Smooth muscle cell (in vitro differentiated cells): ENCODE data around the gene MAFB. TPM values are rescaled to one million over a fixed set of nuclear protein-coding genes. Genes with fewer than 3 reads are reported as not detected.

Source experiments
- DNase-seq: peaks from one replicate; lab custom pipeline; 2025; ENCODE audit not compliant: unreplicated experiment; lab: John Stamatoyannopoulos, UW
- H2AFZ ChIP-seq: fragments of 200-600 bp; sonication (generic); 2 replicates; pipeline ENCODE4 v1.6.0; 2016; ENCODE audit warnings: antibody characterized with exemption, low read depth, mild to moderate bottlenecking
- H3F3A ChIP-seq: fragments of 200-600 bp; sonication (generic); 2 replicates; pipeline ENCODE4 v1.6.0; 2017; ENCODE audit warnings: antibody characterized with exemption, low read depth
- H3K27ac ChIP-seq: fragments of 200-600 bp; sonication (generic); 2 replicates; pipeline ENCODE4 v1.5.1; 2016; ENCODE audit warnings: low read depth, mild to moderate bottlenecking
- H3K27me3 ChIP-seq: fragments of 200-600 bp; sonication (generic); 2 replicates; pipeline ENCODE4 v1.6.1; 2016; ENCODE audit warnings: low read depth, mild to moderate bottlenecking
- H3K36me3 ChIP-seq: fragments of 200-600 bp; sonication (generic); 2 replicates; pipeline ENCODE4 v1.5.1; 2016; ENCODE audit warnings: low read depth
- H3K4me1 ChIP-seq: fragments of 200-600 bp; sonication (generic); 2 replicates; pipeline ENCODE4 v1.5.1; 2016; ENCODE audit warnings: low read depth
- H3K4me2 ChIP-seq: fragments of 200-600 bp; sonication (generic); 2 replicates; pipeline ENCODE4 v1.6.0; 2016; ENCODE audit warnings: mild to moderate bottlenecking
- H3K4me3 ChIP-seq: fragments of 200-600 bp; sonication (generic); 2 replicates; pipeline ENCODE4 v1.5.1; 2016; ENCODE audit warnings: mild to moderate bottlenecking
- H3K79me2 ChIP-seq: fragments of 200-600 bp; sonication (generic); 2 replicates; pipeline ENCODE4 v1.6.0; 2016; ENCODE audit warnings: low read depth, mild to moderate bottlenecking
- H3K9ac ChIP-seq: fragments of 200-600 bp; sonication (generic); 2 replicates; pipeline ENCODE4 v1.6.0; 2016; ENCODE audit warnings: low read depth
- H3K9me3 ChIP-seq: fragments of 200-600 bp; sonication (generic); replicated peaks from 2 replicates; pipeline ENCODE4 v1.5.1; 2016; ENCODE audit warnings: low read depth
- H4K20me1 ChIP-seq: fragments of 200-600 bp; sonication (generic); 2 replicates; pipeline ENCODE4 v1.6.0; 2016; ENCODE audit warnings: low read depth
- CTCF ChIP-seq: fragments of 200-600 bp; sonication (generic); IDR thresholded peaks from 2 replicates; pipeline ENCODE4 v1.5.1; 2017; ENCODE audit warnings: borderline replicate concordance, mild to moderate bottlenecking, antibody characterized with exemption; ENCODE audit not compliant: insufficient read depth, poor library complexity, severe bottlenecking
- WGBS: methylation state at CpG from one replicate; pipeline ENCODE4 v1.1.7; 2016; ENCODE audit warnings: low lambda C conversion rate; 5-methylcytosine and 5-hydroxymethylcytosine counted together
- polyA plus RNA-seq: library from polyadenylated mRNA; unstranded; fragments of >200 nt; fragmentation: Nextera tagmentation; extraction: Ambion mirVana; gene quantifications from 2 replicates; pipeline ENCODE4 v1.2.1, GENCODE V29; 2016
- total RNA-seq: library from RNA; depleted of rRNA; stranded (reverse); fragments of >200 nt; gene quantifications from 2 replicates; pipeline ENCODE4 v1.2.3, GENCODE V29; 2014

Gene MAFB
- total and polyA plus RNA-seq, 2 experiments from 2014 or later, result 14.4 to 15.7 TPM

DNA sequence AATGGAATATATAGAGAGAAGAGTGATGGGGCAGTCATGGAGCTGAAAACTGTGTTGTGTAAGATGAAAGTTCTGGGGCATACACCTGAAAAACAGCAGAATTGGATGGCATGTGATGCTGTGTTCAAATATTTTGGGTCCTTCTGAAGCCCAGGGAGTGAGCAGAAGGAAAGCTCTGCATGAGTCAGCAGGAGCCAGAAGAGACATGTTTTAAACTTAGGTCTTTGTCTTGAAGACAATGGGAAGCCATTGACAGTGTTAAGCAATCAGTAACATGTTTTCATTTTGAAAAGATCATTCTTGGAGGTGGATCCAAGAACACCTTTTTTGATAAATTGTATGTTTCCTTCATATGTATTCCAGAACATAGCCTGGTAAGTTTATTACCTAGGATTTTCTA lies 38.9 kb upstream of the MAFB start:
- Histone ChIP-seq H2AFZ (no peak overlapping the region), H3K4me3 (no peak overlapping the region), H3K79me2 (no peaks in the 10 kb centered on the region), H3K27me3 (peaks cover 6% of the 10 kb centered on the region), H3F3A (no peaks in the 10 kb centered on the region), H3K9ac (no peak overlapping the region), H3K36me3 (no peaks in the 10 kb centered on the region), H3K4me1 (no peaks in the 10 kb centered on the region), H3K9me3 (no peaks in the 10 kb centered on the region), H3K27ac (no peak overlapping the region), H3K4me2 (no peak overlapping the region), H4K20me1 (no peaks in the 10 kb centered on the region)
- no peak for DNase-seq
- no peak for TF ChIP-seq CTCF

- H3K27ac ChIP-seq, result no peak overlapping the region
These were observed 37.7 kb upstream of the MAFB start for GRCh38 chr20:40726776-40727175.

GRCh38 chr20:40724566-40724965 lies 35.5 kb upstream of the MAFB start:
- H3K9ac ChIP-seq, result no peak overlapping the region
- H3K9me3 ChIP-seq, result no peaks in the 10 kb centered on the region
- H3K79me2 ChIP-seq, result no peaks in the 10 kb centered on the region
- H3K27me3 ChIP-seq, result peaks cover 8% of the 10 kb centered on the region
- no peak overlapping the region for H2AFZ ChIP-seq
- no peaks in the 10 kb centered on the region for H3F3A ChIP-seq
- WGBS, result 74% methylated on average over 7 of the region's 7 CpGs
- DNase-seq, result no peak
- H3K36me3 ChIP-seq, result no peaks in the 10 kb centered on the region
- H3K4me1 ChIP-seq, result no peaks in the 10 kb centered on the region
- no peak overlapping the region for H3K4me3 ChIP-seq
- TF ChIP-seq CTCF, result no peak
- H4K20me1 ChIP-seq, result no peaks in the 10 kb centered on the region
- no peak overlapping the region for H3K4me2 ChIP-seq
- no peak overlapping the region for H3K27ac ChIP-seq

More at GRCh38 chr20:40726776-40727175, 37.7 kb upstream of the MAFB start:
- whole genome bisulfite sequencing, result 85% methylated on average over 3 of the region's 3 CpGs
- Histone ChIP-seq H3K4me3 (no peak overlapping the region), H3K27me3 (peaks cover 6% of the 10 kb centered on the region), H3K36me3 (no peaks in the 10 kb centered on the region), H3K79me2 (no peaks in the 10 kb centered on the region), H3K4me2 (no peak overlapping the region), H3F3A (no peaks in the 10 kb centered on the region), H3K4me1 (no peaks in the 10 kb centered on the region), H3K9me3 (no peaks in the 10 kb centered on the region), H4K20me1 (no peaks in the 10 kb centered on the region), H3K9ac (no peak overlapping the region), H2AFZ (no peak overlapping the region)
- no peak for TF ChIP-seq CTCF
- DNase-seq, result no peak

GRCh38 chr20:40720826-40721225 lies 31.8 kb upstream of the MAFB start:
- H3K36me3 ChIP-seq, result no peaks in the 10 kb centered on the region
- H3K4me3 ChIP-seq, result no peak overlapping the region
- no peak for TF ChIP-seq CTCF
- H3F3A ChIP-seq, result no peaks in the 10 kb centered on the region
- no peak overlapping the region for H2AFZ ChIP-seq
- no peaks in the 10 kb centered on the region for H3K4me1 ChIP-seq
- no peaks in the 10 kb centered on the region for H3K79me2 ChIP-seq
- H3K27me3 ChIP-seq, result peaks cover 13% of the 10 kb centered on the region
- no peak overlapping the region for H3K9ac ChIP-seq
- no peak overlapping the region for H3K27ac ChIP-seq
- H3K9me3 ChIP-seq, result no peaks in the 10 kb centered on the region
- no peak for DNase-seq
- WGBS, result 57% methylated on average over 1 of the region's 1 CpG
- no peaks in the 10 kb centered on the region for H4K20me1 ChIP-seq
- no peak overlapping the region for H3K4me2 ChIP-seq
